Fibroblast of pulmonary artery (primary cell): ENCODE data around the gene UBALD2.
"Not testable (repeated sequence)": the region's sequence is repeated elsewhere in the genome, so short reads cannot be mapped to it uniquely, and the experiment has no call there.

Source experiments
- DNase-seq: peaks from one replicate; pipeline ENCODE4 v3.0.0-alpha.2; 2010; ENCODE audit warnings: low read depth
- H3K4me3 ChIP-seq: replicated peaks from 2 replicates; pipeline ENCODE4 v1.5.1; 2011; ENCODE audit warnings: low read depth, mild to moderate bottlenecking, control low read depth, low read length, moderate library complexity
- CTCF ChIP-seq: IDR thresholded peaks from 2 replicates; pipeline ENCODE4 v1.5.1; 2011; ENCODE audit warnings: mild to moderate bottlenecking, control low read depth, low read length, inconsistent platforms; ENCODE audit errors: missing control alignments

UBALD2 gene

DNA sequence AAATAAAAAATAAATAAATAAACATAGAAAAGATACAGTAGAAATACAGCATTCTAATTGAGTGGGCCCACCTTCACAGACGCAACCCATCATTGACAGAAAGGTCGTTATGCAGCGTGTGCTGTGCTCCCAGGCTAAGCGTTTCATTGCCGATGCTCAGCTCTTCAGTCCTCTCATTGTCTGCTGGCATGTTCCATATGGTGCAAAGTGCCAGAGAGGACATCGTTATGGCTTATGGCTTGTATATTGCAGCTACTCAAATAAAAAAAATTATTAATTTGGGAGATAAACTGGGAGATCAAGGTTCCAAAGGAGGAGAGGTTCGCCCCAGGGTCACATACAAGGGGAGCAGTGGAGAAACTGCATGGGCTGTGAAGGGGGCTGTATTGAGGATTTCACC is 11.3 kb upstream of the UBALD2 start:
- no peak for DNase-seq
- no peak overlapping the region for H3K4me3 ChIP-seq

DNA sequence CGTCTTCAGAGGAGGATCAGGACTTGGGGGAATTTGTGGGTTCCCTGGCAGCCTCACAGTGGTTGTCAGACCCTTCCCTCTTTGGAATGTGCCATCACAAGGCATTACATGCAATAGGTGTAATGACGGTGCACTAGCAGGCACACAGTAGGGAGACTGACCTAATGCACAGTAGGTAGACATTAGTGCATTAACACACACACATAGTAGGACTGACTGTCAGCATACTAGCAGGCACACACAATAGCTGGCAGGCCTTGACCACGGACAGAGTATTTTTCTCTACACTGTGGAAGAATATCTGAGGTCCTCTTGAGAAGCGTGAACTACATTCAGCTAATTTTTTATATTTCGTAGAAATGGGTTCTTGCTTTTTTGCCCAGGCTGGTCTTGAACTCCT is 10.9 kb upstream of the UBALD2 start:
- H3K4me3 ChIP-seq, result no peak overlapping the region
- no peak for DNase-seq
- TF ChIP-seq CTCF, result no peak

More for the DNA sequence above, 11.3 kb upstream of the UBALD2 start:
- TF ChIP-seq CTCF, result no peak

DNA sequence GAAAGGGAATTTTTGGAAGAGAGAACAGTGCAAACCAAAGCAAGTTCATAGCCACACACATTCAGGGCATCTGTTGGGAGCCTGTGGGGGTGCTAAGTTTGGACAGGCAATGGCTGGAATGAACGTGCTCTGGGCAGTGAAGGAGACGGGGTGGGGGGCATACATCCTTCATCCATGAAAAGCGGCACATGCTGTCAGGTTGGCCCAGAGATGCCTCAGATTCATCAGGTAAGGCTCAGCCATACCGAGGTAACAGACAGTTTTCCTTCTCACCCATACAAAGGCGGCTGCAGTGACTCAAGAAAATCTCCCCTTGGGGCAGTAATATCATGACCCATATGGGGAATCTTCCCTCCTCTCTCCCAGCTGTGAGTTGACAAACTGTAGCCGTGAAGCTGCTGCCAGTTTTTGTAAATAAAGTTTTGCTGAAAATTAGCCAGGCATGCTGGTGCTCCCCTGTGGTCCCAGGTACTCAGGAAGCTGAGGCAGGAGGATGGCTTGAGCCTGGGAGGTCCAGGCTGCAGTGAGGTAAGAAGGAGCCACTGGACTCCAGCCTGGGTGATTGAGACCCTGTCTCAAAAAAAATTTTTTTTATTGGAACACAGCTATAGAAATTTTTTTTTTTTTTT is 9.2 kb upstream of the UBALD2 start:
- H3K4me3 ChIP-seq, result no peak overlapping the region
- no peak for DNase-seq
- TF ChIP-seq CTCF, result no peak

DNA sequence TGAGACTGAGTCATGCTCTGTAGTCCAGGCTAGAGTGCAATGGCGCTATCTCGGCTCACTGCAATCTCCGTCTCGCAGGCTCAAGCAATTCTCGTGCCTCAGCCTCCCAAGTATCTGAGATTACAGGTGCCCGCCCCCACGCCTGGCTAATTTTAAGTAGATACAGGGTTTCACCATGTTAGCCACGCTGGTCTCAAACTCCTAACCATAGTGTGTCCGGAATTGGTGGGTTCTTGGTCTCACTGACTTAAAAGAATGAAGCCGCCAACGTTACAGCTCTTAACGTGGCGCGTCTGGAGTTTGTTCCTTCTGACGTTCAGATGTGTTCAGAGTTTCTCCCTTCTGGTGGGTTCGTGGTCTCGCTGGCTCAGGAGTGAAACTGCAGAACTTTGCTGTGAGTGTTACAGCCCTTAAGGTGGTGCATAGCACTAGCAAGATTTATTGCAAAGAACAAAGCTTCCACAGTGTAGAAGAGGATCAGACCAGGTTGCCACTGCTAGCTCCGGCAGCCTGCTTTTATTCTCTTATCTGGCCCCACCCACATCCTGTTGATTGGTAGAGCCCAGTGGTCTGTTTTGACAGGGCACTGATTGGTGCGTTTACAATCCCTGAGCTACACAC is 8.6 kb upstream of the UBALD2 start:
- DNase-seq, H3K4me3 ChIP-seq: not testable (repeated sequence)

DNA sequence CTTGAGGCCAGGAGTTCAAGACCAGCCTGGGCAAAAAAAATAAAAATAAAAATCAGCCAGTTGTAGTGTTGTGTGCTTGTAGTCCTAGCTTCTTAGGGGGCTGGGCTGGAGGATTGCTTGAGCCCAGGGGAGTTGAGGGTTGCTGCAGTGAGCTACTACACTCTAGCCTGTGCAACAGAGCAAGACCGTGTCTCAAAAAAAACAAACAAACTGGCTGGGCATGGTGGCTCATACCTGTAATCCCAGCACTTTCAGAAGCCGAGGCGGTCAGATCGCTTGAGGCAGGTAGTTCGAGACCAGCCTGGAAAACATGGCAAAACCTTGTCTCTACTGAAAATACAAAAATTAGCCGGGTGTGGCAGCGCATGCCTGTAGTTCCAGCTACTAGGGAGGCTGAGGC is 4.9 kb upstream of the UBALD2 start:
- no peak overlapping the region for H3K4me3 ChIP-seq
- no peak for TF ChIP-seq CTCF
- no peak for DNase-seq

DNA sequence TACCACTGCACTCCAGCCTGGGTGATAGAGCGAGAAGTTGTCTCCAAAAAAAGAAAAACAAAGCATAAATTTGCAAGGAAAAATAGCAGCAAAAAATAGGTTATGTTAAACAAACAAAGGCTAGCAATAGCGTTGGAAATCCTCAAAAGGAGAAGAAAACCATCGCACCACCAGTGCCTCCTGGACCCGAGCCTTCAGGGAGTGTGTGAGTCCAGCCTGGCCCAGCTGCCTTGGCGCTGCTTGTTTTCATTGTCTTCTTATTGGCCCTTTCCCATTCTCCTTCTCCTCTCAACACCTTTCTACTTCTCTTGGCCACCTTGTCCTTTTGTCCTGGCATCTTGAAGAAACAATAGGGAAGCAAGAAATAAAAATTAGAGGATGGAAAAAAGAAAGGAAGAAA is 4.5 kb upstream of the UBALD2 start:
- no peak overlapping the region for H3K4me3 ChIP-seq
- TF ChIP-seq CTCF, result no peak
- no peak for DNase-seq

- H3K4me3 ChIP-seq, result no peak overlapping the region
- TF ChIP-seq CTCF, result no peak
- peak; percentile 60 for DNase-seq
Observed at GRCh38 chr17:76261421-76262215, 3.5 kb upstream of the UBALD2 start.
